ENCODE data around the gene TRAF1. TPM values are rescaled to one million over a fixed set of nuclear protein-coding genes. Genes with fewer than 3 reads are reported as not detected.

The TRAF1 gene
- total RNA-seq, 1 donor from 2014 or later = 8.0 TPM

GRCh38 chr9:120875195-120875565 lies 51.4 kb downstream of the TRAF1 start:
- peaks cover 3% of the 10 kb centered on the region for H3K36me3 Mint-ChIP-seq
- peaks cover 25% of the 10 kb centered on the region for H3K27me3 Mint-ChIP-seq (ENCODE audit: low read depth)
- no peaks in the 10 kb centered on the region for H3K9me3 Mint-ChIP-seq
- peaks cover 17% of the 10 kb centered on the region for H3K4me1 Mint-ChIP-seq
- no peak for TF ChIP-seq CTCF (IDR thresholded peaks at IDR 0.05; ENCODE audit: unreplicated experiment)
- H3K27ac Mint-ChIP-seq = no peak overlapping the region
- DNase-seq (ENCODE audit: low spot score in 2 of 2, unreplicated experiment in 2 of 2) = no peak
- H3K4me3 Mint-ChIP-seq = peak overlapping the region; percentile 63

- Mint-ChIP-seq H3K36me3 (peaks cover 3% of the 10 kb centered on the region), H3K27ac (no peak overlapping the region), H3K4me1 (peaks cover 17% of the 10 kb centered on the region), H3K4me3 (no peak overlapping the region), H3K27me3 (ENCODE audit: low read depth) (peaks cover 19% of the 10 kb centered on the region), H3K9me3 (no peaks in the 10 kb centered on the region)
- no peak for TF ChIP-seq CTCF (IDR thresholded peaks at IDR 0.05; ENCODE audit: unreplicated experiment)
- DNase-seq (ENCODE audit: low spot score in 2 of 2, unreplicated experiment in 2 of 2) = no peak
Measured at GRCh38 chr9:120874226-120875194, 52.1 kb downstream of the TRAF1 start.

DNA sequence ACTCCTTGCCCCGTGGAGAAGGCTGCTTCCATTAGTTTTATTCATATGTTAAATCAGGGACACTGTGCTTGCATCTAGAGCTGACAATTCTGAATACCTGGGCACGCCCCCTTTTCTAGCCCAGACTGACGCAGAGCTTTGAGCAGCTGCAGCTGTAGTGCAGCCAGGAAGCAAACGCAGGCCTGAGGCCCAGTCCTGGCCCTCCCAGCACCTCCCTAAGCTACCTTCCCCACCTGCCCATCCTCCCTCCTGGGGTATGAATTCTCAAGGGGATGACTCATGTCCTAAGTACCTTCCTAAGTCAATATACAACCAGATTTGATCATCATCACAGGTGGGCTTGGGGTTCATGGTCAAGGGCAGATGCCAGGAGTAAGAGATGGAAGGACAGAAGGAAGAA lies 53.1 kb downstream of the TRAF1 start:
- H3K27ac Mint-ChIP-seq = no peak overlapping the region
- no peaks in the 10 kb centered on the region for H3K9me3 Mint-ChIP-seq
- DNase-seq (ENCODE audit: low spot score in 2 of 2, unreplicated experiment in 2 of 2) = no peak
- peaks cover 3% of the 10 kb centered on the region for H3K36me3 Mint-ChIP-seq
- no peak overlapping the region for H3K4me3 Mint-ChIP-seq
- H3K4me1 Mint-ChIP-seq = peaks cover 20% of the 10 kb centered on the region
- no peak for TF ChIP-seq CTCF (IDR thresholded peaks at IDR 0.05; ENCODE audit: unreplicated experiment)
- peaks cover 9% of the 10 kb centered on the region for H3K27me3 Mint-ChIP-seq (ENCODE audit: low read depth)

DNA sequence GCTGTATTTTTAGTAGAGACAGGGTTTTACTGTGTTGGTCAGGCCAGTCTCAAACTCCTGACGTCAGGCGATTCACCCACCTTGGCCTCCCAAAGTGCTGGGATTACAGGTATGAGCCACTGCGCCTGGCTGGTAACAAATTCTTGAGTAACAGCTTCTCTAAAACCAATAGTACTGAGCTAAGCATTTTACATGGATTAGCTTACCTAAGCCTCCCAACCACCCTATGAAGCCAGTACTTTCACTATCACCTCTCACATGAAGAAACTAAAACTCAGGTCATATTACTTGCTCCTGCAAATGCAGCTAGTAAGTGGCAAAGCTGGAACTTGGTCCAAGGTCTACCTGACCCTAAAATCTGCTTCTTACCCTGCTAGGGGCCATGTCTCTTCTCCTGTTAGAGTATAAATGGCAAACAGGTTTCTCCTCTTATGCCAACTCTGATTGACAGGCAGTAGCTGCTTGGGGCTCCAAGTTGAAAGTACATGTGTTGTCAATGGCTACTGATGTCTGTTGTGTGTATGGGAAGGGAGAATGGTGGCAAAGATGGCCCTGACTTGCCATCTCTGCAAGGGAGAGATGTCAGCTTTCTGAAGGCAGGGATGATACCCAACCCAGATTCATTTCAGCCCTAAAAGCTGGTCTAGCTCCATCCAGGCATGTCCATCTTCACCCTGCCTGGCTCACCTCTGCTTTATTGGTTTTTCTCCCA lies 53.6 kb downstream of the TRAF1 start:
- Mint-ChIP-seq H3K36me3 (peaks cover 3% of the 10 kb centered on the region), H3K4me3 (no peak overlapping the region), H3K4me1 (peaks cover 19% of the 10 kb centered on the region), H3K9me3 (no peaks in the 10 kb centered on the region), H3K27ac (no peak overlapping the region), H3K27me3 (ENCODE audit: low read depth) (peaks cover 5% of the 10 kb centered on the region)
- no peak for DNase-seq (ENCODE audit: low spot score in 2 of 2, unreplicated experiment in 2 of 2)
- no peak for TF ChIP-seq CTCF (IDR thresholded peaks at IDR 0.05; ENCODE audit: unreplicated experiment)

- Mint-ChIP-seq H3K36me3 (peaks cover 3% of the 10 kb centered on the region), H3K27ac (no peak overlapping the region), H3K4me1 (peaks cover 11% of the 10 kb centered on the region), H3K27me3 (ENCODE audit: low read depth) (no peaks in the 10 kb centered on the region), H3K9me3 (no peaks in the 10 kb centered on the region), H3K4me3 (no peak overlapping the region)
- TF ChIP-seq CTCF (IDR thresholded peaks at IDR 0.05; ENCODE audit: unreplicated experiment) = no peak
- DNase-seq (ENCODE audit: low spot score in 2 of 2, unreplicated experiment in 2 of 2) = no peak
Measured at GRCh38 chr9:120870206-120870605, 56.4 kb downstream of the TRAF1 start.
